ENCODE results near the gene MTRFR.

DNA sequence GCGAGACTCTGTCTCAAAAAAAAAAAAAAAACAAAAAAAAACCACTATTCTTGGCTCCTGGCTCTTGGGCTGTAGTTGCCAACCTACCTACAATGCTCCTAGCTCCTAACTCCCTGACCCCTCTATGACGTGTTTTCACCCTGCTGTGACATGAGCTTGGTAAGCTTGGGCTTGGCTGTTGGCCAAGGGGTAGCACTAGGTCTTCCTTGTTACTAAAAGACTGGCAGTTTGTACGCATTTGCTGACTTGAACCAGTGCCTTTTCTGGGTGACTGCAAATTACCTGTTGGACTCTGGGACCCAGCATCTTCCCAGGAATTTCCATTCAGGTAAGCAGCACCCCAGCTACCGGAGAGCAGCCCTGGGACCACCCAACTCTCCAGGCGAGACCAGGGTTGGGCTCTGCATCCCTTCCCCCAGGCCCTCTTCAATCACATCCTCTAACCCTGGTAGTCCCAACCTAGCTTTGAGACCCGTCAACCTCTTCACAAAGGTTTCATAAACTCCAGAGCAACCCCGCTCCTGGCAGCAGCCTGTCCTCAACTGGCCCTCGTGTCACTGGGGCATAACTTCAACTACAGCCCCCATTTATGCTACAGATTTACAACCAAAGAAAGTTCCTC, 30.1 kb downstream of the MTRFR start:
- TF ChIP-seq, protein P1, sequence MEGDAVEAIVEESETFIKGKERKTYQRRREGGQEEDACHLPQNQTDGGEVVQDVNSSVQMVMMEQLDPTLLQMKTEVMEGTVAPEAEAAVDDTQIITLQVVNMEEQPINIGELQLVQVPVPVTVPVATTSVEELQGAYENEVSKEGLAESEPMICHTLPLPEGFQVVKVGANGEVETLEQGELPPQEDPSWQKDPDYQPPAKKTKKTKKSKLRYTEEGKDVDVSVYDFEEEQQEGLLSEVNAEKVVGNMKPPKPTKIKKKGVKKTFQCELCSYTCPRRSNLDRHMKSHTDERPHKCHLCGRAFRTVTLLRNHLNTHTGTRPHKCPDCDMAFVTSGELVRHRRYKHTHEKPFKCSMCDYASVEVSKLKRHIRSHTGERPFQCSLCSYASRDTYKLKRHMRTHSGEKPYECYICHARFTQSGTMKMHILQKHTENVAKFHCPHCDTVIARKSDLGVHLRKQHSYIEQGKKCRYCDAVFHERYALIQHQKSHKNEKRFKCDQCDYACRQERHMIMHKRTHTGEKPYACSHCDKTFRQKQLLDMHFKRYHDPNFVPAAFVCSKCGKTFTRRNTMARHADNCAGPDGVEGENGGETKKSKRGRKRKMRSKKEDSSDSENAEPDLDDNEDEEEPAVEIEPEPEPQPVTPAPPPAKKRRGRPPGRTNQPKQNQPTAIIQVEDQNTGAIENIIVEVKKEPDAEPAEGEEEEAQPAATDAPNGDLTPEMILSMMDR (optimal IDR thresholded peaks at IDR 0.05 in 1 of 3, IDR thresholded peaks at IDR 0.05 in 1 of 3, conservative IDR thresholded peaks at IDR 0.05 in 1 of 3; ENCODE audit: extremely low read depth in 1 of 3, insufficient read depth in 2 of 3, low read length in 3 of 3), result no peak
- TF ChIP-seq EZH2 (IDR thresholded peaks at IDR 0.05; ENCODE audit: low read length), result no peak

Data from keratinocyte (primary cell).